ENCODE measurements around the gene IFNGR1. TPM values are rescaled to one million over a fixed set of nuclear protein-coding genes. Genes with fewer than 3 reads are reported as not detected.

Gene IFNGR1
- total RNA-seq, 4 donors from 2014 or later, result 54.7 to 97.4 (median 61.1) TPM

GRCh38 chr6:137150072-137150471 is 69.1 kb downstream of the IFNGR1 start:
- TF ChIP-seq, protein P1, sequence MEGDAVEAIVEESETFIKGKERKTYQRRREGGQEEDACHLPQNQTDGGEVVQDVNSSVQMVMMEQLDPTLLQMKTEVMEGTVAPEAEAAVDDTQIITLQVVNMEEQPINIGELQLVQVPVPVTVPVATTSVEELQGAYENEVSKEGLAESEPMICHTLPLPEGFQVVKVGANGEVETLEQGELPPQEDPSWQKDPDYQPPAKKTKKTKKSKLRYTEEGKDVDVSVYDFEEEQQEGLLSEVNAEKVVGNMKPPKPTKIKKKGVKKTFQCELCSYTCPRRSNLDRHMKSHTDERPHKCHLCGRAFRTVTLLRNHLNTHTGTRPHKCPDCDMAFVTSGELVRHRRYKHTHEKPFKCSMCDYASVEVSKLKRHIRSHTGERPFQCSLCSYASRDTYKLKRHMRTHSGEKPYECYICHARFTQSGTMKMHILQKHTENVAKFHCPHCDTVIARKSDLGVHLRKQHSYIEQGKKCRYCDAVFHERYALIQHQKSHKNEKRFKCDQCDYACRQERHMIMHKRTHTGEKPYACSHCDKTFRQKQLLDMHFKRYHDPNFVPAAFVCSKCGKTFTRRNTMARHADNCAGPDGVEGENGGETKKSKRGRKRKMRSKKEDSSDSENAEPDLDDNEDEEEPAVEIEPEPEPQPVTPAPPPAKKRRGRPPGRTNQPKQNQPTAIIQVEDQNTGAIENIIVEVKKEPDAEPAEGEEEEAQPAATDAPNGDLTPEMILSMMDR (IDR thresholded peaks at IDR 0.05 in 4 of 5, conservative IDR thresholded peaks at IDR 0.05 in 1 of 5), result no peak
- no peak for TF ChIP-seq POLR2A (IDR thresholded peaks at IDR 0.05)
- intact Hi-C loops (cut with DNase I; ENCODE audit: low total_unique reads), result no loop called here
- in situ Hi-C loops (cut with MboI; ENCODE audit: low sequenced_read_pairs in 4 of 4), result no loop called here
- Histone ChIP-seq H3K9me3 (peaks cover 0 to 4% (median 0%) of the 10 kb centered on the region in 3 donors), H3K36me3 (no peaks in the 10 kb centered on the region), H3K4me1 (no peaks in the 10 kb centered on the region), H3K27me3 (no peaks in the 10 kb centered on the region), H3K27ac (no peak overlapping the region), H3K4me3 (no peak overlapping the region)
- ATAC-seq, result no peak
- no peak for DNase-seq

DNA sequence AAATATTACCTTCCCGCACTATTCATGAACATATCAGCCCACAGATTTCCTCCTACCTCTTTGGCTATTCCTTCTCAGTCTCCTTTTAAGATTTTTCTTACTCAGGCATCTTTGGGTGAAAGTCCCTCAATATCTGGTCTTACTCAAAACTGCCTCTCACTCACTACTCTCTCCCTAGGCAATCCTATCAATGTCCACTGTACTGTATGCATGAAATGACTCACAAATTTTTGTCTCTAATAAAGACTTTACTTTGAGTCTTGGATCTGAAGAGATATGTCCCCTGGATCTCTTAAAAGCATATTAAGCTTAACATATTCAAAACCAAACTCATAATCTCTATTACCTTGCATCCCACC is 70.2 kb downstream of the IFNGR1 start:
- no peak for ATAC-seq
- in situ Hi-C loops (cut with MboI; ENCODE audit: low sequenced_read_pairs in 4 of 4), result no loop called here
- H3K27ac ChIP-seq, result no peak overlapping the region

DNA sequence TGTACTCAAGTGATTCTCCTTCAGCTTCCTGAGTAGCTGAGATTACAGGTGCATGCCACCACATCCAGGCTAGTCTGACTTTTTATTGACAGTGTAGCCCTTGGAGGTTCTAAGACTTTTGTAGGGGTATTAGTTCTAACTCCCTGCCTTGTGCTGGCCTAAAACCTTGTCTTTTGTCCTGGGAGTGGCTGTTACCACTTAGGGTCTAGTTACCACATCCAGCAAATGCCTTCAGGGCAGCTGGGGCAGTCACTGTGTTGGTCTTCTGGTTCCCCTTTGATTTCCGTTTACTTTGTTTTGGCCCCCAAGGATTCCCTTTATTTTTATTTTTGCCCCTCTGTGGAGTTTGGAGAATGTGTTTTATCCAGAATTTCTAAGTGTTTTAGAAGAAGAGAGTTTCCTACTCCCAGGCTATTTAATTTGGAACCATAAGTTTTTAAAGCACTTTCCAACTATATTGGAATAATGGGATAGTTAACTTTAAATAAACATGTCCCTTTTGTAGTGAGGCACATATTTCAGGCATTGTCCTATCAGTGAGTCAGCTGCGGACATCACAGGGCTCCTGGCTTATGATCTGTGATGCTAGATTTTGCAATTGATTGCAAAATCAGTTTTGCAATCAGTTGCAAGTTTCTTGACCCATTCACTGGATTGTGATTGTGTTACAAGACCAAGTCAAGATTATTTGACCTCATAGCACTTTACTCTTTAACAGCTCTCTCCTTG is 70.7 kb downstream of the IFNGR1 start:
- in situ Hi-C loops (cut with MboI; ENCODE audit: low sequenced_read_pairs in 4 of 4) (no loop called here), intact Hi-C loops (cut with DNase I; ENCODE audit: low total_unique reads) (loop anchor here (2.0 kb wide), 1 partner anchor 64 kb away; no protein-coding TSS in a partner anchor)
- ATAC-seq (peak; percentile 72 to 77), DNase-seq (peak; percentile 10 to 35)
- peak overlapping the region in 3 of 4 donors; percentile 36 to 64 (median 44) for H3K27ac ChIP-seq
- no peak overlapping the region for H3K4me3 ChIP-seq
- no peaks in the 10 kb centered on the region for H3K4me1 ChIP-seq
- H3K36me3 ChIP-seq, result no peaks in the 10 kb centered on the region
- TF ChIP-seq, protein P1 (IDR thresholded peaks at IDR 0.05 in 4 of 5, conservative IDR thresholded peaks at IDR 0.05 in 1 of 5), result no peak
- no peak for TF ChIP-seq POLR2A (IDR thresholded peaks at IDR 0.05)
- no peaks in the 10 kb centered on the region for H3K27me3 ChIP-seq
- H3K9me3 ChIP-seq, result peaks cover 0 to 4% (median 0%) of the 10 kb centered on the region in 3 donors

More for the DNA sequence above, 70.2 kb downstream of the IFNGR1 start:
- H3K9me3 ChIP-seq, result peaks cover 0 to 4% (median 0%) of the 10 kb centered on the region in 3 donors
- no peaks in the 10 kb centered on the region for H3K36me3 ChIP-seq
- H3K4me1 ChIP-seq, result no peaks in the 10 kb centered on the region
- intact Hi-C loops (cut with DNase I; ENCODE audit: low total_unique reads), result loop anchor here (2.0 kb wide), 1 partner anchor 64 kb away; no protein-coding TSS in a partner anchor
- no peak for TF ChIP-seq POLR2A (IDR thresholded peaks at IDR 0.05)
- TF ChIP-seq, protein P1 (IDR thresholded peaks at IDR 0.05 in 4 of 5, conservative IDR thresholded peaks at IDR 0.05 in 1 of 5), result no peak
- no peak for DNase-seq
- H3K27me3 ChIP-seq, result no peaks in the 10 kb centered on the region
- H3K4me3 ChIP-seq, result no peak overlapping the region

Other genes with a start within 250 kb of the IFNGR1 start
- 1 to 10 TPM in 1 of 4 donors, under 1 TPM in 1, not detected in 2; 0.32 to 1.1 TPM for gene IL20RA, start 174.4 kb downstream of the IFNGR1 start, total RNA-seq
- gene IL22RA2, start 45.7 kb downstream of the IFNGR1 start, total RNA-seq, result not detected

Data from gastrocnemius medialis (tissue), 4 donors.